ENCODE data around the gene NCF4.

Gene NCF4

GRCh38 chr22:36860821-36861659 is at the start of gene NCF4:
NCF4 (plus strand) TSS chr22:36861006; CDS start chr22:36861172, 166 bp downstream.
- DNase-seq (ENCODE audit: low read depth in 3 of 3) = no peak

- DNase-seq (ENCODE audit: low read depth in 3 of 3) = no peak
These were observed 49.6 kb upstream of the NCF4 start for GRCh38 chr22:36811094-36811800.

- no peak for DNase-seq (ENCODE audit: low read depth in 3 of 3)
These were observed 46.0 kb upstream of the NCF4 start for GRCh38 chr22:36814801-36815200.

- no peak for DNase-seq (ENCODE audit: low read depth in 3 of 3)
These were observed 45.1 kb upstream of the NCF4 start for GRCh38 chr22:36815558-36816338.

- no peak for DNase-seq (ENCODE audit: low read depth in 3 of 3)
These were observed 44.5 kb upstream of the NCF4 start for GRCh38 chr22:36816339-36816635.

GRCh38 chr22:36816636-36817524 is 43.9 kb upstream of the NCF4 start, which contains the start of gene PVALB:
PVALB (minus strand) TSS chr22:36817035; CDS start chr22:36817005, 30 bp downstream.
- no peak for DNase-seq (ENCODE audit: low read depth in 3 of 3)

GRCh38 chr22:36817525-36817848 is 43.3 kb upstream of the NCF4 start:
- no peak for DNase-seq (ENCODE audit: low read depth in 3 of 3)

GRCh38 chr22:36818010-36818642 is 42.7 kb upstream of the NCF4 start:
- DNase-seq (ENCODE audit: low read depth in 3 of 3) = no peak

- no peak for DNase-seq (ENCODE audit: low read depth in 3 of 3)
These were observed 41.7 kb upstream of the NCF4 start for GRCh38 chr22:36819112-36819511.

- DNase-seq (ENCODE audit: low read depth in 3 of 3) = no peak
These were observed 38.2 kb upstream of the NCF4 start for GRCh38 chr22:36822581-36822980.

GRCh38 chr22:36823186-36823839 is 37.5 kb upstream of the NCF4 start:
- DNase-seq (ENCODE audit: low read depth in 3 of 3) = no peak

- no peak for DNase-seq (ENCODE audit: low read depth in 3 of 3)
These were observed 36.2 kb upstream of the NCF4 start for GRCh38 chr22:36824655-36825054.

- DNase-seq (ENCODE audit: low read depth in 3 of 3) = no peak
These were observed 34.5 kb upstream of the NCF4 start for GRCh38 chr22:36826262-36826661.

- no peak for DNase-seq (ENCODE audit: low read depth in 3 of 3)
These were observed 32.0 kb upstream of the NCF4 start for GRCh38 chr22:36828815-36829214.

GRCh38 chr22:36829370-36830002 is 31.3 kb upstream of the NCF4 start:
- DNase-seq (ENCODE audit: low read depth in 3 of 3) = no peak

GRCh38 chr22:36830601-36831000 is 30.2 kb upstream of the NCF4 start:
- DNase-seq (ENCODE audit: low read depth in 3 of 3) = no peak

GRCh38 chr22:36831206-36831605 is 29.6 kb upstream of the NCF4 start:
- no peak for DNase-seq (ENCODE audit: low read depth in 3 of 3)

GRCh38 chr22:36831717-36832116 is 29.1 kb upstream of the NCF4 start:
- DNase-seq (ENCODE audit: low read depth in 3 of 3) = no peak

- DNase-seq (ENCODE audit: low read depth in 3 of 3) = no peak
These were observed 27.7 kb upstream of the NCF4 start for GRCh38 chr22:36833073-36833472.

- DNase-seq (ENCODE audit: low read depth in 3 of 3) = no peak
These were observed 24.9 kb upstream of the NCF4 start for GRCh38 chr22:36835903-36836302.
